Measurements from ENCODE around the gene MOCOS. TPM values are rescaled to one million over a fixed set of nuclear protein-coding genes. Genes with fewer than 3 reads are reported as not detected.

Gene MOCOS
- total and polyA plus RNA-seq, 2 donors from 2014 or later: 1.1 to 5.8 TPM

GRCh38 chr18:36241831-36242230 lies 54.5 kb downstream of the MOCOS start:
- Histone ChIP-seq H3K9ac (ENCODE audit: low read length in 3 of 3) (no peak overlapping the region), H3K27ac (ENCODE audit: low read depth in 2 of 2, low read length in 2 of 2) (no peak overlapping the region), H3K4me3 (ENCODE audit: low read length in 3 of 3) (no peak overlapping the region), H3K4me1 (ENCODE audit: control insufficient read depth in 2 of 3, insufficient read depth in 2 of 3, low read depth in 1 of 3, low read length in 3 of 3) (no peaks in the 10 kb centered on the region), H3K9me3 (ENCODE audit: control insufficient read depth in 2 of 3, insufficient read depth in 1 of 3, low read length in 3 of 3) (no peaks in the 10 kb centered on the region), H3K36me3 (ENCODE audit: control insufficient read depth in 2 of 3, insufficient read depth in 3 of 3, low read length in 3 of 3) (no peaks in the 10 kb centered on the region), H3K27me3 (ENCODE audit: control insufficient read depth, insufficient read depth, low read length) (no peaks in the 10 kb centered on the region)
- intact Hi-C loops (cut with DNase I): no loop called here
- no peak for DNase-seq
- FAIRE-seq: no peak
- no peak for TF ChIP-seq CTCF (IDR thresholded peaks at IDR 0.05; ENCODE audit: borderline replicate concordance, extremely low read depth, insufficient read depth)

- Histone ChIP-seq H3K9ac (ENCODE audit: low read length in 3 of 3) (no peak overlapping the region), H3K9me3 (ENCODE audit: control insufficient read depth in 2 of 3, insufficient read depth in 1 of 3, low read length in 3 of 3) (peaks cover 0 to 3% (median 0%) of the 10 kb centered on the region in 3 donors), H3K4me3 (ENCODE audit: low read length in 3 of 3) (no peak overlapping the region), H3K27ac (ENCODE audit: low read depth in 2 of 2, low read length in 2 of 2) (no peak overlapping the region), H3K4me1 (ENCODE audit: control insufficient read depth in 2 of 3, insufficient read depth in 2 of 3, low read depth in 1 of 3, low read length in 3 of 3) (no peaks in the 10 kb centered on the region), H3K27me3 (ENCODE audit: control insufficient read depth, insufficient read depth, low read length) (no peaks in the 10 kb centered on the region), H3K36me3 (ENCODE audit: control insufficient read depth in 2 of 3, insufficient read depth in 3 of 3, low read length in 3 of 3) (no peaks in the 10 kb centered on the region)
- TF ChIP-seq CTCF (IDR thresholded peaks at IDR 0.05; ENCODE audit: borderline replicate concordance, extremely low read depth, insufficient read depth): no peak
- DNase-seq (no peak), FAIRE-seq (no peak)
- intact Hi-C loops (cut with DNase I): no loop called here
These were observed 59.7 kb downstream of the MOCOS start for GRCh38 chr18:36247036-36247435.

DNA sequence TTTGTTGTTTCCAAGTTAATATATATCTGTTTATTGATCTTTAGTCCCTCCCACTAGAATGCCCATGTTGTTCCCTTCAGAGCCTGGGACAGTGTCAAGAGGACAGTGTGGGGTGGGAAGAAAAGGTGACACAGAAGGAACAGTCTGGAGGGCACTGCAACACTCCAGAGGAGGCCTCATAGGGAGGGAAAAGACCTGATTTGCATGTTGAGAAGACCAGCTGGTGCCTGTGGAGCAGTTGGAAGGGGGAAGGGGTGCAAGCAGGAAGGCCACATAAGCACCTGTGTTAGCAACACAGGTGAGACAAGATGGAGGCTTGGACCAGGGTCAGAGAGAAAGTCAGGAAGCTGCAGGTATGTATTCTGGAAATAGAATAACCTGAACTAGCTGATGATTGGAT lies 62.1 kb downstream of the MOCOS start:
- H3K9ac ChIP-seq (ENCODE audit: low read length in 3 of 3): no peak overlapping the region
- no peak overlapping the region for H3K4me3 ChIP-seq (ENCODE audit: low read length in 3 of 3)
- H3K36me3 ChIP-seq (ENCODE audit: control insufficient read depth in 2 of 3, insufficient read depth in 3 of 3, low read length in 3 of 3): no peaks in the 10 kb centered on the region
- H3K9me3 ChIP-seq (ENCODE audit: control insufficient read depth in 2 of 3, insufficient read depth in 1 of 3, low read length in 3 of 3): peaks cover 0 to 3% (median 0%) of the 10 kb centered on the region in 3 donors
- no peaks in the 10 kb centered on the region for H3K4me1 ChIP-seq (ENCODE audit: control insufficient read depth in 2 of 3, insufficient read depth in 2 of 3, low read depth in 1 of 3, low read length in 3 of 3)
- H3K27ac ChIP-seq (ENCODE audit: low read depth in 2 of 2, low read length in 2 of 2): no peak overlapping the region
- no peak for TF ChIP-seq CTCF (IDR thresholded peaks at IDR 0.05; ENCODE audit: borderline replicate concordance, extremely low read depth, insufficient read depth)
- no peaks in the 10 kb centered on the region for H3K27me3 ChIP-seq (ENCODE audit: control insufficient read depth, insufficient read depth, low read length)
- intact Hi-C loops (cut with DNase I): no loop called here
- no peak for FAIRE-seq
- DNase-seq: no peak

- DNase-seq (no peak), FAIRE-seq (no peak)
- Histone ChIP-seq H3K27ac (ENCODE audit: low read depth in 2 of 2, low read length in 2 of 2) (no peak overlapping the region), H3K4me3 (ENCODE audit: low read length in 3 of 3) (no peak overlapping the region), H3K36me3 (ENCODE audit: control insufficient read depth in 2 of 3, insufficient read depth in 3 of 3, low read length in 3 of 3) (no peaks in the 10 kb centered on the region), H3K9ac (ENCODE audit: low read length in 3 of 3) (no peak overlapping the region), H3K9me3 (ENCODE audit: control insufficient read depth in 2 of 3, insufficient read depth in 1 of 3, low read length in 3 of 3) (peaks cover 0 to 3% (median 0%) of the 10 kb centered on the region in 3 donors), H3K4me1 (ENCODE audit: control insufficient read depth in 2 of 3, insufficient read depth in 2 of 3, low read depth in 1 of 3, low read length in 3 of 3) (no peaks in the 10 kb centered on the region), H3K27me3 (ENCODE audit: control insufficient read depth, insufficient read depth, low read length) (no peaks in the 10 kb centered on the region)
- TF ChIP-seq CTCF (IDR thresholded peaks at IDR 0.05; ENCODE audit: borderline replicate concordance, extremely low read depth, insufficient read depth): no peak
- intact Hi-C loops (cut with DNase I): no loop called here
These were observed 63.5 kb downstream of the MOCOS start for GRCh38 chr18:36250827-36251226.
